HepG2 (cell line): ENCODE data around the gene TBRG4.

Experiments used
- POLR2A ChIP-seq, 2 experiments: IDR thresholded peaks; 2 replicates each; pipeline ENCODE4 v1.6.1; 2011; ENCODE audit warnings: low read depth in 2 of 2, low read length in 2 of 2, mild to moderate bottlenecking in 1 of 2, moderate library complexity in 1 of 2; ENCODE audit not compliant: insufficient read depth in 1 of 2
- SALL2 ChIP-seq: sonication (generic); formaldehyde crosslinking; IDR thresholded peaks from 2 replicates; pipeline ENCODE4 v1.8.1; 2023; ENCODE audit warnings: mild to moderate bottlenecking, missing genetic modification reagents, inconsistent platforms
- ZMYM3 ChIP-seq: sonication (generic); formaldehyde crosslinking; IDR thresholded peaks from 2 replicates; pipeline ENCODE4 v1.5.1; 2020; ENCODE audit warnings: mild to moderate bottlenecking, missing genetic modification reagents
- ZNF567 ChIP-seq: sonication (generic); formaldehyde crosslinking; IDR thresholded peaks from 2 replicates; pipeline ENCODE4 v1.8.1; 2023; ENCODE audit warnings: mild to moderate bottlenecking, missing genetic modification reagents, borderline replicate concordance
- ZNF644 ChIP-seq: IDR thresholded peaks from 2 replicates; pipeline ENCODE4 v1.6.1; 2016; ENCODE audit warnings: low read depth
- ZZZ3 ChIP-seq: sonication (generic); formaldehyde crosslinking; IDR thresholded peaks from 2 replicates; pipeline ENCODE4 v1.4.0; 2020; ENCODE audit warnings: missing genetic modification reagents, mild to moderate bottlenecking, borderline replicate concordance
- TF ChIP-seq, protein P1 (sequence below): sonication (generic); formaldehyde crosslinking; IDR thresholded peaks from 2 replicates; pipeline ENCODE4 v1.5.0; 2020; ENCODE audit warnings: mild to moderate bottlenecking, missing genetic modification reagents, moderate library complexity

DNA sequence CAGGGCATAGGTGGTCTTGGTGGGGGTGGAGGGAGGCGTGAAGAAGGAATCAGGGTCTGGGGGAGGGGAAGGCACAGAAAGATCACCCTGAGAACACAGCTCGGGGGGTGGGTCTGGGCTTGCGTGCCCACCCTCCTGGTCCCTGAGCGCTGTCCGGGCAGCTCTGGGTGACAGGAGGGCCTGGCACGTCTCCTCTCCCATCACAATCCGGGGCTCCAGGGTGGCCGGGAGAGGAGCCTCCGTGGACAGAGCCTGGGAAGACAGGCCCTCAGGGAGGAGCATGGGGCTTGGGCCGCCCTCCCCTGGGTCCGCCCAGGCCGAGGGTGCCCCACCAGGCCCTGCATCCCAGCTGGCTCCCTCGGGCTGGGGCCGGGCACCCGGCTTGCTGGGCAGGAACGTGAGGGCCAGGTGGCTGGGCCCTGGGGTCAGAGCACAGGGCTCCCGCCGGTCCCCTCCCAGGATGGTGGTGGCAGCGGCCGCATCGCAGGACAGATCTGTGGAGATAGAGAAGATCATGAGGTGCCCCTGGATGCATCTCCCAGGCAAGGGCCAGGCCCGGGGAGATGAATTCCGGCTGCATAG lies 25.8 kb downstream of the TBRG4 start:
- TF ChIP-seq POLR2A (IDR thresholded peaks at IDR 0.05; ENCODE audit: insufficient read depth in 1 of 2, low read depth in 2 of 2, low read length in 2 of 2), result no peak
- TF ChIP-seq ZMYM3, result no peak
- no peak for TF ChIP-seq ZNF567
- TF ChIP-seq, protein P1, sequence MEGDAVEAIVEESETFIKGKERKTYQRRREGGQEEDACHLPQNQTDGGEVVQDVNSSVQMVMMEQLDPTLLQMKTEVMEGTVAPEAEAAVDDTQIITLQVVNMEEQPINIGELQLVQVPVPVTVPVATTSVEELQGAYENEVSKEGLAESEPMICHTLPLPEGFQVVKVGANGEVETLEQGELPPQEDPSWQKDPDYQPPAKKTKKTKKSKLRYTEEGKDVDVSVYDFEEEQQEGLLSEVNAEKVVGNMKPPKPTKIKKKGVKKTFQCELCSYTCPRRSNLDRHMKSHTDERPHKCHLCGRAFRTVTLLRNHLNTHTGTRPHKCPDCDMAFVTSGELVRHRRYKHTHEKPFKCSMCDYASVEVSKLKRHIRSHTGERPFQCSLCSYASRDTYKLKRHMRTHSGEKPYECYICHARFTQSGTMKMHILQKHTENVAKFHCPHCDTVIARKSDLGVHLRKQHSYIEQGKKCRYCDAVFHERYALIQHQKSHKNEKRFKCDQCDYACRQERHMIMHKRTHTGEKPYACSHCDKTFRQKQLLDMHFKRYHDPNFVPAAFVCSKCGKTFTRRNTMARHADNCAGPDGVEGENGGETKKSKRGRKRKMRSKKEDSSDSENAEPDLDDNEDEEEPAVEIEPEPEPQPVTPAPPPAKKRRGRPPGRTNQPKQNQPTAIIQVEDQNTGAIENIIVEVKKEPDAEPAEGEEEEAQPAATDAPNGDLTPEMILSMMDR, result no peak
- TF ChIP-seq ZNF644 (CRISPR knock-in tag), result no peak
- TF ChIP-seq SALL2, result no peak
- no peak for TF ChIP-seq ZZZ3 (CRISPR knock-in tag)
